Uterus (tissue), 4 donors: ENCODE results near the gene ATL2. TPM values are rescaled to one million over a fixed set of nuclear protein-coding genes. Genes with fewer than 3 reads are reported as not detected.

ENCODE experiments used
- DNase-seq, 2 donors: peaks; one replicate each; pipeline ENCODE4 v3.0.0-alpha.2; 2019 to 2020
- H3K27ac ChIP-seq, 2 donors: fragments of 200-600 bp; sonication (generic); 1 replicate in 1 of 2; 2 replicates in 1 of 2; pipeline ENCODE4 v1.5.1; 2016 to 2018
- H3K27me3 ChIP-seq, 2 donors: fragments of 200-600 bp; sonication (generic); one replicate each; pipeline ENCODE4 v1.5.1; 2018 to 2019; ENCODE audit warnings: control low read depth in 1 of 2
- H3K36me3 ChIP-seq, 2 donors: fragments of 200-600 bp; sonication (generic); one replicate each; pipeline ENCODE4 v1.5.1; 2019; ENCODE audit warnings: control low read depth in 1 of 2
- H3K4me1 ChIP-seq, 2 donors: fragments of 200-600 bp; sonication (generic); one replicate each; pipeline ENCODE4 v1.5.1; 2018 to 2019; ENCODE audit warnings: control low read depth in 1 of 2
- H3K4me3 ChIP-seq, 2 donors: fragments of 200-600 bp; sonication (generic); 1 replicate in 1 of 2; 2 replicates in 1 of 2; pipeline ENCODE4 v1.5.1; 2018 to 2019; ENCODE audit warnings: mild to moderate bottlenecking in 1 of 2
- H3K9me3 ChIP-seq, 2 donors: fragments of 200-600 bp; sonication (generic); one replicate each; pipeline ENCODE4 v1.5.1; 2019; ENCODE audit warnings: control low read depth in 1 of 2
- CTCF ChIP-seq, 4 experiments: fragments of 200-600 bp in 2 of 4; fragments of 450-650 bp in 2 of 4; sonication (generic) in 2 of 4; IDR thresholded peaks; one replicate each; pipeline ENCODE4 v1.5.1; 2016 to 2019; ENCODE audit warnings: antibody characterized with exemption in 4 of 4, mild to moderate bottlenecking in 2 of 4, moderate library complexity in 1 of 4
- POLR2A ChIP-seq, 2 donors: fragments of 450-650 bp; IDR thresholded peaks; one replicate each; pipeline ENCODE4 v1.6.1; 2016; ENCODE audit warnings: antibody characterized with exemption in 2 of 2, mild to moderate bottlenecking in 1 of 2, moderate library complexity in 1 of 2
- intact Hi-C: fragments of 100-400 bp; cut with DNase I; formaldehyde crosslinking; loops from one replicate; pipeline ENCODE4 v1.15.1; 2023; ENCODE audit warnings: low total_unique reads
- total RNA-seq, 4 donors: library from RNA; depleted of rRNA in 3 of 4; stranded (reverse); fragments of >200 nt in 3 of 4; gene quantifications; one replicate each; pipeline versions ENCODE4 v1.1.0 to v1.2.4, GENCODE V29; 2014 to 2023
- donor health status: DM: yes; HTN: yes; CAD: no.

The ATL2 gene
- total RNA-seq, 4 donors from 2014 or later: 90.9 to 404 (median 140) TPM

GRCh38 chr2:38352336-38352735 is 24.7 kb downstream of the ATL2 start:
- intact Hi-C loops: no loop called here
- Histone ChIP-seq H3K27me3 (no peaks in the 10 kb centered on the region), H3K9me3 (no peaks in the 10 kb centered on the region), H3K4me3 (no peak overlapping the region), H3K36me3 (no peaks in the 10 kb centered on the region), H3K27ac (no peak overlapping the region), H3K4me1 (peaks cover 0 to 2% of the 10 kb centered on the region in 2 donors)
- TF ChIP-seq CTCF (IDR thresholded peaks at IDR 0.05): no peak
- no peak for TF ChIP-seq POLR2A (IDR thresholded peaks at IDR 0.05)
- no peak for DNase-seq

GRCh38 chr2:38345323-38346038 is 31.6 kb downstream of the ATL2 start:
- no peaks in the 10 kb centered on the region for H3K36me3 ChIP-seq
- H3K27ac ChIP-seq: no peak overlapping the region
- H3K27me3 ChIP-seq: no peaks in the 10 kb centered on the region
- no peaks in the 10 kb centered on the region for H3K9me3 ChIP-seq
- no peak for DNase-seq
- H3K4me3 ChIP-seq: no peak overlapping the region
- intact Hi-C loops: no loop called here
- TF ChIP-seq POLR2A (IDR thresholded peaks at IDR 0.05): no peak
- no peak for TF ChIP-seq CTCF (IDR thresholded peaks at IDR 0.05)
- peaks cover 0 to 9% of the 10 kb centered on the region in 2 donors for H3K4me1 ChIP-seq

- H3K27me3 ChIP-seq: no peaks in the 10 kb centered on the region
- no peaks in the 10 kb centered on the region for H3K9me3 ChIP-seq
- DNase-seq: no peak
- peaks cover 0 to 9% of the 10 kb centered on the region in 2 donors for H3K4me1 ChIP-seq
- intact Hi-C loops: no loop called here
- no peak overlapping the region for H3K27ac ChIP-seq
- H3K4me3 ChIP-seq: no peak overlapping the region
- H3K36me3 ChIP-seq: no peaks in the 10 kb centered on the region
- no peak for TF ChIP-seq CTCF (IDR thresholded peaks at IDR 0.05)
- TF ChIP-seq POLR2A (IDR thresholded peaks at IDR 0.05): no peak
These were observed 32.3 kb downstream of the ATL2 start for GRCh38 chr2:38344813-38345212.

GRCh38 chr2:38343212-38343611 is 33.9 kb downstream of the ATL2 start:
- Histone ChIP-seq H3K9me3 (no peaks in the 10 kb centered on the region), H3K27me3 (no peaks in the 10 kb centered on the region), H3K27ac (no peak overlapping the region), H3K4me3 (no peak overlapping the region), H3K36me3 (no peaks in the 10 kb centered on the region), H3K4me1 (peaks cover 0 to 9% of the 10 kb centered on the region in 2 donors)
- no peak for TF ChIP-seq POLR2A (IDR thresholded peaks at IDR 0.05)
- no peak for TF ChIP-seq CTCF (IDR thresholded peaks at IDR 0.05)
- intact Hi-C loops: no loop called here
- no peak for DNase-seq

- Histone ChIP-seq H3K36me3 (no peaks in the 10 kb centered on the region), H3K9me3 (no peaks in the 10 kb centered on the region), H3K27ac (no peak overlapping the region), H3K4me3 (no peak overlapping the region), H3K27me3 (no peaks in the 10 kb centered on the region), H3K4me1 (no peaks in the 10 kb centered on the region)
- DNase-seq: no peak
- intact Hi-C loops: no loop called here
- TF ChIP-seq POLR2A (IDR thresholded peaks at IDR 0.05) (no peak), CTCF (IDR thresholded peaks at IDR 0.05) (no peak)
These were observed 40.5 kb downstream of the ATL2 start for GRCh38 chr2:38336621-38337020.
